HepG2 (cell line): ENCODE results near the gene LITAF. TPM values are rescaled to one million over a fixed set of nuclear protein-coding genes. Genes with fewer than 3 reads are reported as not detected.

Experiments
- DMTF1 ChIP-seq: sonication (generic); formaldehyde crosslinking; IDR thresholded peaks from 2 replicates; pipeline ENCODE4 v1.4.0; 2020; ENCODE audit warnings: mild to moderate bottlenecking, missing genetic modification reagents
- GPBP1L1 ChIP-seq: sonication (generic); formaldehyde crosslinking; IDR thresholded peaks from 2 replicates; pipeline ENCODE4 v1.5.0; 2020; ENCODE audit warnings: mild to moderate bottlenecking, missing genetic modification reagents
- ISL2 ChIP-seq: sonication (generic); formaldehyde crosslinking; IDR thresholded peaks from 2 replicates; pipeline ENCODE4 v1.5.0; 2020; ENCODE audit warnings: missing genetic modification reagents
- KLF11 ChIP-seq: IDR thresholded peaks from 2 replicates; pipeline ENCODE4 v1.6.1; 2016; ENCODE audit warnings: missing compliant biosample characterization
- MTF2 ChIP-seq: sonication (generic); formaldehyde crosslinking; IDR thresholded peaks from 2 replicates; pipeline ENCODE4 v1.5.0; 2020; ENCODE audit warnings: missing genetic modification reagents, borderline replicate concordance
- NAIF1 ChIP-seq: sonication (generic); formaldehyde crosslinking; IDR thresholded peaks from 2 replicates; pipeline ENCODE4 v1.5.0; 2020; ENCODE audit warnings: mild to moderate bottlenecking, missing genetic modification reagents, borderline replicate concordance
- POLR2AphosphoS2 ChIP-seq: IDR thresholded peaks from 2 replicates; pipeline ENCODE4 v1.6.1; 2011; ENCODE audit warnings: low read depth, low read length, improper control_type of control experiment
- POLR2AphosphoS5 ChIP-seq: IDR thresholded peaks from 2 replicates; pipeline ENCODE4 v1.6.1; 2012; ENCODE audit warnings: low read depth, low read length
- SAP130 ChIP-seq: IDR thresholded peaks from 2 replicates; pipeline ENCODE4 v1.6.1; 2016; ENCODE audit warnings: low read depth
- SCMH1 ChIP-seq: sonication (generic); formaldehyde crosslinking; IDR thresholded peaks from 2 replicates; pipeline ENCODE4 v1.9.0; 2021; ENCODE audit warnings: missing genetic modification reagents, mild to moderate bottlenecking, borderline replicate concordance
- TCF7 ChIP-seq: sonication (generic); IDR thresholded peaks from 2 replicates; pipeline ENCODE4 v1.6.1; 2016; ENCODE audit warnings: antibody characterized with exemption, low read depth
- YEATS2 ChIP-seq: sonication (generic); formaldehyde crosslinking; IDR thresholded peaks from 2 replicates; pipeline ENCODE4 v1.4.0; 2020; ENCODE audit warnings: missing genetic modification reagents, borderline replicate concordance
- ZBTB42 ChIP-seq: sonication (generic); formaldehyde crosslinking; IDR thresholded peaks from 2 replicates; pipeline ENCODE4 v1.5.0; 2020; ENCODE audit warnings: mild to moderate bottlenecking, missing genetic modification reagents
- ZBTB43 ChIP-seq: sonication (generic); formaldehyde crosslinking; conservative IDR thresholded peaks from 2 replicates; pipeline ENCODE4 v1.4.0; 2020; ENCODE audit warnings: missing genetic modification reagents
- ZMYM3 ChIP-seq: sonication (generic); formaldehyde crosslinking; IDR thresholded peaks from 2 replicates; pipeline ENCODE4 v1.5.1; 2020; ENCODE audit warnings: mild to moderate bottlenecking, missing genetic modification reagents
- ZNF230 ChIP-seq: sonication (generic); formaldehyde crosslinking; IDR thresholded peaks from 2 replicates; pipeline ENCODE4 v1.4.0; 2020; ENCODE audit warnings: mild to moderate bottlenecking, missing genetic modification reagents
- ZNF34 ChIP-seq: sonication (generic); formaldehyde crosslinking; IDR thresholded peaks from 2 replicates; pipeline ENCODE4 v1.4.0; 2020; ENCODE audit warnings: mild to moderate bottlenecking, missing genetic modification reagents, borderline replicate concordance
- ZNF607 ChIP-seq: sonication (generic); formaldehyde crosslinking; IDR thresholded peaks from 2 replicates; pipeline ENCODE4 v1.5.1; 2020; ENCODE audit warnings: missing genetic modification reagents, mild to moderate bottlenecking, borderline replicate concordance
- ZNF782 ChIP-seq: sonication (generic); formaldehyde crosslinking; IDR thresholded peaks from 2 replicates; pipeline ENCODE4 v1.4.0; 2020; ENCODE audit warnings: missing genetic modification reagents, mild to moderate bottlenecking, borderline replicate concordance
- polyA plus RNA-seq, 8 experiments: library from polyadenylated mRNA; depleted of rRNA in 3 of 8; stranded (reverse) in 7 of 8; unstranded in 1 of 8; fragments of >200 nt; fragmentation: Illumina TruSeq in 4 of 8; extraction: Trizol in 4 of 8; gene quantifications; 2 replicates each; pipeline versions ENCODE4 v1.2.1 to v1.2.3, GENCODE V29; 2011 to 2016; ENCODE audit warnings: low read depth in 4 of 8, missing spikeins in 1 of 8, mixed read lengths in 1 of 8; ENCODE audit not compliant: insufficient read depth in 1 of 8
- total RNA-seq, 5 experiments: library from RNA; depleted of rRNA; stranded (reverse); fragments of >200 nt; fragmentation: Illumina TruSeq; extraction: Trizol; gene quantifications; 2 replicates each; pipeline ENCODE4 v1.2.3, GENCODE V29; 2016; ENCODE audit warnings: low read depth in 1 of 5

Gene LITAF
- total and polyA plus RNA-seq, 2 of the 13 experiments (the other 11 are each of a cell fraction or from before 2014, with no cell fraction given), result 80.1 to 141 TPM

GRCh38 chr16:11612665-11613025 is 25.9 kb upstream of the LITAF start (continued):
- no peak for TF ChIP-seq DMTF1 (CRISPR knock-in tag)
- 0 out of 2 replicates have a peak, but pooled peaks have one; percentile 22 for TF ChIP-seq ZBTB42 (CRISPR knock-in tag)
- TF ChIP-seq SAP130 (CRISPR knock-in tag), result no peak; the same call in 1 of the 2 replicates
- TF ChIP-seq MTF2, result 0 out of 2 replicates have a peak, but pooled peaks have one; percentile 5
- no peak for TF ChIP-seq NAIF1 (CRISPR knock-in tag)
- no peak for TF ChIP-seq ZMYM3 (CRISPR knock-in tag)
- TF ChIP-seq ZNF607 (CRISPR knock-in tag), result no peak
- TF ChIP-seq ZNF230 (CRISPR knock-in tag), result peak; percentile 13; the same call in 1 of the 2 replicates
- no peak for TF ChIP-seq ZBTB43 (CRISPR knock-in tag)
- TF ChIP-seq YEATS2 (CRISPR knock-in tag), result peak; percentile 8; the same call in 1 of the 2 replicates
- peak; percentile 71; the same call in 1 of the 2 replicates for TF ChIP-seq KLF11 (CRISPR knock-in tag)
- 0 out of 2 replicates have a peak, but pooled peaks have one; percentile 28 for TF ChIP-seq ZNF782 (CRISPR knock-in tag)
- no peak for TF ChIP-seq POLR2AphosphoS5
- no peak for TF ChIP-seq GPBP1L1 (CRISPR knock-in tag)
- TF ChIP-seq ISL2, result peak; percentile 10; the same call in 1 of the 2 replicates
- no peak for TF ChIP-seq POLR2AphosphoS2
- TF ChIP-seq TCF7, result peak; percentile 4; the same call in 1 of the 2 replicates
- no peak for TF ChIP-seq SCMH1 (CRISPR knock-in tag)
- peak; percentile 18; the same call in 1 of the 2 replicates for TF ChIP-seq ZNF34 (CRISPR knock-in tag)
